K562 (cell line): Measurements from ENCODE around the gene BCKDK. TPM values are rescaled to one million over a fixed set of nuclear protein-coding genes. Genes with fewer than 3 reads are reported as not detected.
A peak's percentile ranks its signal among the peaks of the same experiment; 100 is the strongest.

Source experiments
- ATAC-seq: fragments of 200-7000 bp; cut with Tn5 transposase; 3 replicates; pipeline ENCODE4 v1.9.1; 2020; ENCODE audit warnings: moderate library complexity
- BruUV-seq: library from RNA; stranded (reverse); fragments of 400-500 nt; replicated peaks from 2 replicates; lab custom pipeline; 2021; lab: Mats Ljungman, UMichigan
- CTCF ChIA-PET: fragments of 300-600 bp; formaldehyde crosslinking; extraction: SDS; loops from one replicate; lab custom pipeline; 2021; ENCODE audit warnings: low intra/inter-chr PET ratio; lab: Yijun Ruan, JAX
- POLR2A ChIA-PET: fragments of 300-600, 350-650 bp; sonication (Branson Sonifier 250); formaldehyde crosslinking; extraction: SDS; loops from one replicate; lab custom pipeline; 2021; ENCODE audit warnings: antibody characterized with exemption, inconsistent platforms; lab: Yijun Ruan, JAX
- DNase-seq, 4 experiments: peaks; one replicate each; pipeline versions ENCODE4 v3.0.0 to v3.0.0-alpha.2; 2011 to 2018; ENCODE audit warnings: low spot score in 3 of 4, mixed read lengths in 3 of 4; ENCODE audit errors: extremely low read depth in 1 of 4
- FAIRE-seq: peaks from 2 replicates; lab custom pipeline; 2011; peaks lifted over from hg19 to GRCh38; lab: Jason Lieb, UNC
- H2AFZ ChIP-seq: 2 replicates; pipeline ENCODE4 v1.6.0; 2011; ENCODE audit warnings: low read depth, low read length, control low read depth, inconsistent platforms
- H3K27ac ChIP-seq: fragments of 200-600 bp; 3 replicates; pipeline ENCODE4 v1.8.0; 2011; ENCODE audit warnings: low read depth, mild to moderate bottlenecking, control low read depth, inconsistent platforms, low read length, moderate library complexity, mixed read lengths; ENCODE audit errors: extremely low read depth
- H3K27me3 ChIP-seq, 2 experiments: fragments of 300-600 bp in 1 of 2; 2 replicates in 1 of 2; 3 replicates in 1 of 2; pipeline versions ENCODE4 v1.6.0 to v1.8.0; 2011; ENCODE audit warnings: inconsistent platforms in 2 of 2, low read length in 2 of 2, mild to moderate bottlenecking in 1 of 2, mixed read lengths in 1 of 2, moderate library complexity in 1 of 2; ENCODE audit not compliant: control insufficient read depth in 2 of 2, insufficient read depth in 2 of 2
- H3K36me3 ChIP-seq: fragments of 300-600 bp; 3 replicates; pipeline ENCODE4 v1.8.0; 2011; ENCODE audit warnings: mild to moderate bottlenecking, low read length, inconsistent platforms; ENCODE audit not compliant: control insufficient read depth, insufficient read depth
- H3K4me1 ChIP-seq, 2 experiments: fragments of 200-600 bp in 1 of 2; replicated peaks in 1 of 2; 2 replicates in 1 of 2; 3 replicates in 1 of 2; pipeline versions ENCODE4 v1.5.1 to v1.8.0; 2011; ENCODE audit warnings: inconsistent platforms in 2 of 2, low read length in 2 of 2, mild to moderate bottlenecking in 1 of 2, mixed read lengths in 1 of 2, moderate library complexity in 1 of 2; ENCODE audit not compliant: control insufficient read depth in 2 of 2, insufficient read depth in 2 of 2
- H3K4me2 ChIP-seq: 2 replicates; pipeline ENCODE4 v1.6.1; 2011; ENCODE audit warnings: low read length, control low read depth, inconsistent platforms, mixed read lengths; ENCODE audit not compliant: insufficient read depth
- H3K4me3 ChIP-seq: fragments of 200-600 bp; sonication (generic), shearing (Covaris generic); 2 replicates; pipeline ENCODE4 v1.5.1; 2016; ENCODE audit warnings: control low read depth, inconsistent platforms
- H3K79me2 ChIP-seq: fragments of 200-600 bp; 3 replicates; pipeline ENCODE4 v1.8.0; 2011; ENCODE audit warnings: low read length, inconsistent platforms; ENCODE audit not compliant: control insufficient read depth, insufficient read depth
- H3K9ac ChIP-seq, 2 experiments: 2 replicates each; pipeline versions ENCODE4 v1.6.0 to v1.6.1; 2011; ENCODE audit warnings: low read depth in 2 of 2, low read length in 2 of 2, control low read depth in 1 of 2, inconsistent platforms in 1 of 2, mild to moderate bottlenecking in 1 of 2, mixed read lengths in 1 of 2; ENCODE audit not compliant: insufficient read depth in 1 of 2
- H3K9me1 ChIP-seq: one replicate; pipeline ENCODE4 v1.6.0; 2011; ENCODE audit warnings: inconsistent platforms, mild to moderate bottlenecking, low read length, moderate library complexity; ENCODE audit not compliant: control insufficient read depth, insufficient read depth
- H3K9me3 ChIP-seq: replicated peaks from 2 replicates; pipeline ENCODE4 v1.5.1; 2011; ENCODE audit warnings: low read depth, low read length, inconsistent platforms; ENCODE audit not compliant: control insufficient read depth, insufficient read depth
- H4K20me1 ChIP-seq: replicated peaks from 2 replicates; pipeline ENCODE4 v1.6.1; 2011; ENCODE audit warnings: low read length, inconsistent platforms, mixed read lengths; ENCODE audit not compliant: control insufficient read depth, insufficient read depth
- DACH1 ChIP-seq: fragments of 450-650 bp; IDR thresholded peaks from 2 replicates; pipeline ENCODE4 v1.6.1; 2018; ENCODE audit not compliant: partially characterized antibody
- ZBTB12 ChIP-seq: fragments of 250-450 bp; sonication (Bioruptor Pico); IDR thresholded peaks from 2 replicates; pipeline ENCODE4 v1.4.0; 2020
- ZFP91 ChIP-seq: sonication (generic); formaldehyde crosslinking; IDR thresholded peaks from 2 replicates; pipeline ENCODE4 v1.8.0; 2022; ENCODE audit warnings: mild to moderate bottlenecking, missing genetic modification reagents
- ZNF445 ChIP-seq: fragments of 250-450 bp; sonication (Bioruptor Pico); IDR thresholded peaks from 2 replicates; pipeline ENCODE4 v1.4.0; 2020; ENCODE audit warnings: low read depth, mild to moderate bottlenecking, moderate library complexity
- WGBS: fragments of 100-300 bp; shearing (Covaris generic); methylation state at CpG from one replicate; pipeline ENCODE4 v1.1.6; 2016; ENCODE audit warnings: low coverage, mixed read lengths; ENCODE audit not compliant: insufficient coverage; ENCODE audit errors: missing lambda C conversion rate; 5-methylcytosine and 5-hydroxymethylcytosine counted together
- in situ Hi-C: fragments of 300-500 bp; cut with MboI; formaldehyde crosslinking; loops from 4 replicates; pipeline ENCODE4 v1.15.0; 2018; ENCODE audit warnings: inconsistent platforms, mixed read lengths
- intact Hi-C: fragments of 100-400 bp; cut with micrococcal nuclease; formaldehyde crosslinking; loops from 2 replicates; pipeline ENCODE4 v1.14.2; 2022
- polyA plus RNA-seq, 8 experiments: library from polyadenylated mRNA; depleted of rRNA in 4 of 8; stranded (reverse) in 5 of 8; unstranded in 3 of 8; fragments of >200 nt; fragmentation: Nextera tagmentation in 2 of 8; fragmentation: Illumina TruSeq in 1 of 8; extraction: Ambion mirVana in 2 of 8; extraction: Trizol in 1 of 8; gene quantifications; 2 replicates each; pipeline versions ENCODE4 v1.2.1 to v1.2.3, GENCODE V29; 2011 to 2014; ENCODE audit warnings: inconsistent platforms in 1 of 8, missing spikeins in 1 of 8
- total RNA-seq, 7 experiments: library from RNA; depleted of rRNA in 6 of 7; stranded (reverse); fragments of >200 nt in 6 of 7; fragmentation: Illumina TruSeq in 2 of 7; extraction: Trizol in 2 of 7; gene quantifications; 2 replicates each; pipeline versions ENCODE4 v1.2.1 to v1.2.3, GENCODE V29; 2011 to 2021; ENCODE audit warnings: low replicate concordance in 1 of 7
- TF ChIP-seq, protein P1 (sequence below): fragments of 450-650 bp; IDR thresholded peaks from 2 replicates; pipeline ENCODE4 v1.6.1; 2016; ENCODE audit warnings: mild to moderate bottlenecking, moderate library complexity

Gene BCKDK
- total and polyA plus RNA-seq, 9 of the 15 experiments (the other 6 are each of a cell fraction or from before 2014, with no cell fraction given), result 0.58 to 34.8 (median 13.1) TPM

GRCh38 chr16:31128711-31129567 is 20.8 kb downstream of the BCKDK start:
- Histone ChIP-seq H3K4me1 (peaks cover 27 to 69% of the 10 kb centered on the region in 2 experiments), H3K27me3 (no peaks in the 10 kb centered on the region), H2AFZ (peak overlapping the region; percentile 35), H3K4me2 (peak overlapping the region; percentile 39; the same call in 1 of the 2 replicates), H3K9me3 (no peaks in the 10 kb centered on the region), H3K9me1 (no peaks in the 10 kb centered on the region), H3K36me3 (peaks cover 67% of the 10 kb centered on the region; the same call in 2 of the 3 replicates), H3K27ac (peak overlapping the region; percentile 90), H4K20me1 (no peaks in the 10 kb centered on the region), H3K9ac (peak overlapping the region; percentile 63 to 87), H3K4me3 (no peak overlapping the region), H3K79me2 (no peaks in the 10 kb centered on the region)
- ChIA-PET POLR2A (interaction anchor here (0.8 to 5.0 kb wide), 10 partner anchors 8 to 51 kb away, joined by 3 to 44 read pairs (median 4); partner anchors contain the start of genes FUS and KAT8), CTCF (no interaction called here)
- BruUV-seq, result no TSS peak
- 45% methylated on average over 14 of the region's 14 CpGs for WGBS
- FAIRE-seq (peak; percentile 99), ATAC-seq (peak; percentile 88), DNase-seq (peak; percentile 51 to 87 (median 68))
- in situ Hi-C loops, result no loop called here
- intact Hi-C loops, result no loop called here
- TF ChIP-seq, protein P1, sequence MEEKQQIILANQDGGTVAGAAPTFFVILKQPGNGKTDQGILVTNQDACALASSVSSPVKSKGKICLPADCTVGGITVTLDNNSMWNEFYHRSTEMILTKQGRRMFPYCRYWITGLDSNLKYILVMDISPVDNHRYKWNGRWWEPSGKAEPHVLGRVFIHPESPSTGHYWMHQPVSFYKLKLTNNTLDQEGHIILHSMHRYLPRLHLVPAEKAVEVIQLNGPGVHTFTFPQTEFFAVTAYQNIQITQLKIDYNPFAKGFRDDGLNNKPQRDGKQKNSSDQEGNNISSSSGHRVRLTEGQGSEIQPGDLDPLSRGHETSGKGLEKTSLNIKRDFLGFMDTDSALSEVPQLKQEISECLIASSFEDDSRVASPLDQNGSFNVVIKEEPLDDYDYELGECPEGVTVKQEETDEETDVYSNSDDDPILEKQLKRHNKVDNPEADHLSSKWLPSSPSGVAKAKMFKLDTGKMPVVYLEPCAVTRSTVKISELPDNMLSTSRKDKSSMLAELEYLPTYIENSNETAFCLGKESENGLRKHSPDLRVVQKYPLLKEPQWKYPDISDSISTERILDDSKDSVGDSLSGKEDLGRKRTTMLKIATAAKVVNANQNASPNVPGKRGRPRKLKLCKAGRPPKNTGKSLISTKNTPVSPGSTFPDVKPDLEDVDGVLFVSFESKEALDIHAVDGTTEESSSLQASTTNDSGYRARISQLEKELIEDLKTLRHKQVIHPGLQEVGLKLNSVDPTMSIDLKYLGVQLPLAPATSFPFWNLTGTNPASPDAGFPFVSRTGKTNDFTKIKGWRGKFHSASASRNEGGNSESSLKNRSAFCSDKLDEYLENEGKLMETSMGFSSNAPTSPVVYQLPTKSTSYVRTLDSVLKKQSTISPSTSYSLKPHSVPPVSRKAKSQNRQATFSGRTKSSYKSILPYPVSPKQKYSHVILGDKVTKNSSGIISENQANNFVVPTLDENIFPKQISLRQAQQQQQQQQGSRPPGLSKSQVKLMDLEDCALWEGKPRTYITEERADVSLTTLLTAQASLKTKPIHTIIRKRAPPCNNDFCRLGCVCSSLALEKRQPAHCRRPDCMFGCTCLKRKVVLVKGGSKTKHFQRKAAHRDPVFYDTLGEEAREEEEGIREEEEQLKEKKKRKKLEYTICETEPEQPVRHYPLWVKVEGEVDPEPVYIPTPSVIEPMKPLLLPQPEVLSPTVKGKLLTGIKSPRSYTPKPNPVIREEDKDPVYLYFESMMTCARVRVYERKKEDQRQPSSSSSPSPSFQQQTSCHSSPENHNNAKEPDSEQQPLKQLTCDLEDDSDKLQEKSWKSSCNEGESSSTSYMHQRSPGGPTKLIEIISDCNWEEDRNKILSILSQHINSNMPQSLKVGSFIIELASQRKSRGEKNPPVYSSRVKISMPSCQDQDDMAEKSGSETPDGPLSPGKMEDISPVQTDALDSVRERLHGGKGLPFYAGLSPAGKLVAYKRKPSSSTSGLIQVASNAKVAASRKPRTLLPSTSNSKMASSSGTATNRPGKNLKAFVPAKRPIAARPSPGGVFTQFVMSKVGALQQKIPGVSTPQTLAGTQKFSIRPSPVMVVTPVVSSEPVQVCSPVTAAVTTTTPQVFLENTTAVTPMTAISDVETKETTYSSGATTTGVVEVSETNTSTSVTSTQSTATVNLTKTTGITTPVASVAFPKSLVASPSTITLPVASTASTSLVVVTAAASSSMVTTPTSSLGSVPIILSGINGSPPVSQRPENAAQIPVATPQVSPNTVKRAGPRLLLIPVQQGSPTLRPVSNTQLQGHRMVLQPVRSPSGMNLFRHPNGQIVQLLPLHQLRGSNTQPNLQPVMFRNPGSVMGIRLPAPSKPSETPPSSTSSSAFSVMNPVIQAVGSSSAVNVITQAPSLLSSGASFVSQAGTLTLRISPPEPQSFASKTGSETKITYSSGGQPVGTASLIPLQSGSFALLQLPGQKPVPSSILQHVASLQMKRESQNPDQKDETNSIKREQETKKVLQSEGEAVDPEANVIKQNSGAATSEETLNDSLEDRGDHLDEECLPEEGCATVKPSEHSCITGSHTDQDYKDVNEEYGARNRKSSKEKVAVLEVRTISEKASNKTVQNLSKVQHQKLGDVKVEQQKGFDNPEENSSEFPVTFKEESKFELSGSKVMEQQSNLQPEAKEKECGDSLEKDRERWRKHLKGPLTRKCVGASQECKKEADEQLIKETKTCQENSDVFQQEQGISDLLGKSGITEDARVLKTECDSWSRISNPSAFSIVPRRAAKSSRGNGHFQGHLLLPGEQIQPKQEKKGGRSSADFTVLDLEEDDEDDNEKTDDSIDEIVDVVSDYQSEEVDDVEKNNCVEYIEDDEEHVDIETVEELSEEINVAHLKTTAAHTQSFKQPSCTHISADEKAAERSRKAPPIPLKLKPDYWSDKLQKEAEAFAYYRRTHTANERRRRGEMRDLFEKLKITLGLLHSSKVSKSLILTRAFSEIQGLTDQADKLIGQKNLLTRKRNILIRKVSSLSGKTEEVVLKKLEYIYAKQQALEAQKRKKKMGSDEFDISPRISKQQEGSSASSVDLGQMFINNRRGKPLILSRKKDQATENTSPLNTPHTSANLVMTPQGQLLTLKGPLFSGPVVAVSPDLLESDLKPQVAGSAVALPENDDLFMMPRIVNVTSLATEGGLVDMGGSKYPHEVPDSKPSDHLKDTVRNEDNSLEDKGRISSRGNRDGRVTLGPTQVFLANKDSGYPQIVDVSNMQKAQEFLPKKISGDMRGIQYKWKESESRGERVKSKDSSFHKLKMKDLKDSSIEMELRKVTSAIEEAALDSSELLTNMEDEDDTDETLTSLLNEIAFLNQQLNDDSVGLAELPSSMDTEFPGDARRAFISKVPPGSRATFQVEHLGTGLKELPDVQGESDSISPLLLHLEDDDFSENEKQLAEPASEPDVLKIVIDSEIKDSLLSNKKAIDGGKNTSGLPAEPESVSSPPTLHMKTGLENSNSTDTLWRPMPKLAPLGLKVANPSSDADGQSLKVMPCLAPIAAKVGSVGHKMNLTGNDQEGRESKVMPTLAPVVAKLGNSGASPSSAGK, result no peak
- TF ChIP-seq ZNF445 (CRISPR knock-in tag) (no peak), ZBTB12 (CRISPR knock-in tag) (no peak), DACH1 (no peak), ZFP91 (CRISPR knock-in tag) (no peak)
